Brain microvascular endothelial cell (primary cell): ENCODE measurements around the gene ICAM4.
A peak's percentile ranks its signal among the peaks of the same experiment; 100 is the strongest.

Source experiments
- DNase-seq: peaks from one replicate; pipeline ENCODE4 v3.0.0-alpha.2; 2020
- H3K27ac ChIP-seq: fragments of 250-450 bp; sonication (Bioruptor Pico); 2 replicates; pipeline ENCODE4 v1.5.1; 2020; ENCODE audit warnings: mild to moderate bottlenecking, moderate library complexity
- H3K27me3 ChIP-seq: fragments of 250-450 bp; sonication (Bioruptor Pico); replicated peaks from 2 replicates; pipeline ENCODE4 v1.5.1; 2020; ENCODE audit warnings: mild to moderate bottlenecking
- H3K36me3 ChIP-seq: fragments of 250-450 bp; sonication (Bioruptor Pico); replicated peaks from 2 replicates; pipeline ENCODE4 v1.5.1; 2020; ENCODE audit warnings: mild to moderate bottlenecking
- H3K4me3 ChIP-seq: 2 replicates; pipeline ENCODE4 v1.5.1; 2011; ENCODE audit warnings: low read depth, mild to moderate bottlenecking, control low read depth, low read length, moderate library complexity
- in situ Hi-C: cut with HindIII; loops from 2 replicates; pipeline ENCODE4 v1.10.0; 2017; ENCODE audit warnings: low sequenced_read_pairs, low pct_ligation_motif_present
- TF ChIP-seq, protein P1 (sequence below): IDR thresholded peaks from 2 replicates; pipeline ENCODE4 v1.5.1; 2011; ENCODE audit warnings: low read depth, mild to moderate bottlenecking, moderate library complexity, low read length, control low read depth, inconsistent platforms; ENCODE audit errors: missing control alignments

Gene ICAM4

DNA sequence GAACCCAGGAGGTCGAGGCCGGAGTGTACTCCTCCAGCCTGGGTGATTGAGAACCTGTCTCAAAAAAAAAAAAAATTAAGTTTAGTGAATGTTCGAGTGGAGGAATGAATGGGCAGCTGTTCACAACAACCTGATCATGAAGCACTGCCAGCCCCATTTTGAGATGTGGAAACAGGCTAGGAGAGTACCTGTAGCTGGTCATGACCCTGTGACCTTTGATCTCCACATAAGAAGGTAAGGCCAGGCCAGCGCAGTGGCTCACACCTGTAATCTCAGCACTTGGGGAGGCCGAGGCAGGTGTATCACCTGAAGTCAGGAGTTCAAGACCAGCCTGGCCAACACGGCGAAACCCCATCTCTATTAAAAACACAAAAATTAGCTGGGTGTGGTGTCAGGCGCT, 39.0 kb downstream of the ICAM4 start:
- TF ChIP-seq, protein P1, sequence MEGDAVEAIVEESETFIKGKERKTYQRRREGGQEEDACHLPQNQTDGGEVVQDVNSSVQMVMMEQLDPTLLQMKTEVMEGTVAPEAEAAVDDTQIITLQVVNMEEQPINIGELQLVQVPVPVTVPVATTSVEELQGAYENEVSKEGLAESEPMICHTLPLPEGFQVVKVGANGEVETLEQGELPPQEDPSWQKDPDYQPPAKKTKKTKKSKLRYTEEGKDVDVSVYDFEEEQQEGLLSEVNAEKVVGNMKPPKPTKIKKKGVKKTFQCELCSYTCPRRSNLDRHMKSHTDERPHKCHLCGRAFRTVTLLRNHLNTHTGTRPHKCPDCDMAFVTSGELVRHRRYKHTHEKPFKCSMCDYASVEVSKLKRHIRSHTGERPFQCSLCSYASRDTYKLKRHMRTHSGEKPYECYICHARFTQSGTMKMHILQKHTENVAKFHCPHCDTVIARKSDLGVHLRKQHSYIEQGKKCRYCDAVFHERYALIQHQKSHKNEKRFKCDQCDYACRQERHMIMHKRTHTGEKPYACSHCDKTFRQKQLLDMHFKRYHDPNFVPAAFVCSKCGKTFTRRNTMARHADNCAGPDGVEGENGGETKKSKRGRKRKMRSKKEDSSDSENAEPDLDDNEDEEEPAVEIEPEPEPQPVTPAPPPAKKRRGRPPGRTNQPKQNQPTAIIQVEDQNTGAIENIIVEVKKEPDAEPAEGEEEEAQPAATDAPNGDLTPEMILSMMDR: no peak
- in situ Hi-C loops: no loop called here
- peaks cover 84% of the 10 kb centered on the region for H3K36me3 ChIP-seq
- H3K4me3 ChIP-seq: no peak overlapping the region
- no peak overlapping the region for H3K27ac ChIP-seq
- no peak for DNase-seq
- no peaks in the 10 kb centered on the region for H3K27me3 ChIP-seq

DNA sequence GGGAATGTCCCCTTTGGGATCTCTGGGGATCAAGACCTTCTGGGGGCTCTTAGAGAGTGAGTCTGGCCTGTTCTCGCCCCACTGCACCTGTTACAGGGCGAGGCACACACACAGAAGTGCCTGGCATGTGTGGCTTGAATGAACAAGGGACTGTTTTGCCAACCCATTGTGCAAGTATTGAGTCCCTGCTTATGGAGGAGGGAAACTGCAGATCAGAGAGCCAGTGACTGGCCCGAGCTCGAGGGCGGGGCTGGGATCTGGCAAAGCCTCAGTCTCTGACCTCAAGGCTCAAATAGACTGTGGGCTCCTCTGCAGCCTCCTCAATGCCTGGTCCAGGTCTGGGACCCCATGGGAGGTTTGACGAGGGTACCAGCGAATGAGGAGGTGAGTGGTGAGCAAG, 41.0 kb downstream of the ICAM4 start:
- H3K27me3 ChIP-seq: no peaks in the 10 kb centered on the region
- no peak overlapping the region for H3K27ac ChIP-seq
- peaks cover 64% of the 10 kb centered on the region for H3K36me3 ChIP-seq
- no peak overlapping the region for H3K4me3 ChIP-seq
- no peak for DNase-seq
- TF ChIP-seq, protein P1: no peak
- in situ Hi-C loops: no loop called here

DNA sequence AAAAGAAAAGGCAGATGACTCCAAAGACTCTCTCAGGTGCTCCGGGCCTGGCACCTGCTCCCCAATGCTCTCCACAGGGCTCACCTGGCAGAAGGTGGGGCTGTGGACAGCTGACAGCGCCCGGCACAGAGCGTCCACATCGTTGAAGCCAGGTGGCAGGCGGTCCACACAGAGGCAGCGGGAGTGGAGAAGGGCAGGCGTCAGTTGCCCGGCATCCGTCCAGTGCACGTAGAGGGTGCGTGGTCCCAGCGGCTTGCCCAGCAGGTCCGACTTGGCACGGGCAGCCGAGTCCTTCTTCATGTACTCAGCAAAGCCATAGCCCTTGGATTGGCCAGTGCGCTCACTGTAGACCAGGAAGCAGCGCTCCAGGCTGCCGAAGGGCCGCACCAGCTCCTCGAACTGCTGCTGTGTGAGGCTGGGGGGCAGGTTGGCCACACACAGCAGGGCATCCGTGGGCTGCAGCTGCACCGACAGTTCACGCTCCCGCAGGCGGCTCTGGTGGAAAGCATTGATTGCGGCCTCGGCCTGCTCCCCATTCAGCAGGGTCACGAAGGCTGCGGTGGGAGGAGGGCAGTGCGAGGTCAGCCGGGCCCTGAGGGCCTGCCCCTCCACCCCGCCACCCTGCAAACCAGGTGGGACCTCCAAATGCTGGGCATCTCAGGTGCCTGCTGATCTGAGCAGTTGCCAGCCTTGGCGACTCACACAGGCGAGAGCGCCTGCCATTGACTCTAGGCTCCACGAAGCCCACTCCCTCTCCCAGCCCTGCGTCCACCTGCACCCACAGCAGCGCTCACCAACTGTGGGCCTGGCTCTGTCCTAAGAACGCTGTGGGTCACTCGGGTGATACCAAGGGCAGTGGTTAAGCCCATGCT, 42.0 kb downstream of the ICAM4 start:
- Histone ChIP-seq H3K27ac (no peak overlapping the region), H3K4me3 (no peak overlapping the region), H3K36me3 (peaks cover 54% of the 10 kb centered on the region), H3K27me3 (no peaks in the 10 kb centered on the region)
- no peak for DNase-seq
- in situ Hi-C loops: no loop called here
- TF ChIP-seq, protein P1: no peak

DNA sequence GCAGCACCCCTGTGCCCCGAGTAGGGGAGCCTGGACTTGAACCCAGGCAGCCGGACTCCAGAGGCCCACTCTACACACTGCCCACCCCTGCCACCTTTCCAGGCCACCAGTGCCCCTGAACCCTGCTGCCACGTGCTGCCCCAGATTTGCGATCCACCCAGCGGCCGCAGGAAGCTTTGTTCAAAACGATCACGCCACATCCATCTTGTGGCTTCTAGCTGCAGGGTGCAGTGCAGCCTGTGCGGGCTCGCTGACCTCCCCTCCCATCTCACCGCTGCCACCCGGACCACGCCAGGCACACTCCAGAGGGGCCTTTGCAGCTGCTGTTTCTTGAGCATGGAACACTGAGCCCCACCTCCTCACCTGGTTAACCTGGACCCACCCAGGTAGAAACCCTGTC, 42.8 kb downstream of the ICAM4 start:
- Histone ChIP-seq H3K27ac (no peak overlapping the region), H3K27me3 (no peaks in the 10 kb centered on the region), H3K36me3 (peaks cover 48% of the 10 kb centered on the region), H3K4me3 (no peak overlapping the region)
- DNase-seq: no peak
- TF ChIP-seq, protein P1: no peak
- in situ Hi-C loops: no loop called here

DNA sequence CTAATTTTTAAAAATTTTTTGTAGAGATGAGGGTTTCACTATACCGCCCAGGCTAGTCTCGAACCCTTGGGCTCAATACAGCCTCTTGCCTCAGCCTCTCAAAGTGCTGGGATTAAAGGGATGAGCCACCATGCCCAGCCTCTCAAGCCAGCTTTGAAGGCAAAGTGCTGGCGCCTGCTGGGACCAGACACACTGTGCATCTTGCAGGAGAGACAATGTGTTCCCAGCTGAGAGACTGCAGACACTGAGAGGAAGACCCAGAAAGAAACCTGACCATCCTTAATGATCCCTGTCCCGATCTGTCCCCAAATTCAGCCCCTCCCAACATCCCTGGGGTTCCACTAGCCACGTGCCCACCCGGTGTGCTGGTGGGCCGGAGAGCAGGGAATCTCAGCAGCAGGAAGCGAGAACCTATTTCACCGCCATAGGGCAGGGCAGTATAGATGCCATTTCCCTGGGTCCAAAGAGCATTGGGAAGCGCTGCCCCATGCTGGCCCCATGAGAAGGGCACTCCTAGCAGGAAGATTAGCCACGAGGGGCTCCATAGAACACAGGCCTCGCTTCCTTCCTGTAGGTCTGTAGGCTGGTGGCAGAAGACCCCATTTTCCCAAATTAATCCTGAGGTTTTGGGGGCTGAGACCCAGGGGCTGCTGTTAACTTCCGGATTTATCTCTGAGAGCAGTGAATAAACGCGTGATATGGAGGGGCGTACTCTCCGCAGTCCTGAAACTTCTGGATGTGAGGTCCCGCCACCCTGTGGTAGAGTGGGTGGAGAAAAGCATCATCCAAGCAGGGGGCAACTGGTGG, 45.6 kb downstream of the ICAM4 start:
- Histone ChIP-seq H3K27ac (peak overlapping the region; percentile 93), H3K27me3 (no peaks in the 10 kb centered on the region), H3K4me3 (peak overlapping the region; percentile 88), H3K36me3 (peaks cover 24% of the 10 kb centered on the region)
- in situ Hi-C loops: no loop called here
- TF ChIP-seq, protein P1: peak; percentile 31
- no peak for DNase-seq
